ENCODE data around the gene GALNT4.

The GALNT4 gene

DNA sequence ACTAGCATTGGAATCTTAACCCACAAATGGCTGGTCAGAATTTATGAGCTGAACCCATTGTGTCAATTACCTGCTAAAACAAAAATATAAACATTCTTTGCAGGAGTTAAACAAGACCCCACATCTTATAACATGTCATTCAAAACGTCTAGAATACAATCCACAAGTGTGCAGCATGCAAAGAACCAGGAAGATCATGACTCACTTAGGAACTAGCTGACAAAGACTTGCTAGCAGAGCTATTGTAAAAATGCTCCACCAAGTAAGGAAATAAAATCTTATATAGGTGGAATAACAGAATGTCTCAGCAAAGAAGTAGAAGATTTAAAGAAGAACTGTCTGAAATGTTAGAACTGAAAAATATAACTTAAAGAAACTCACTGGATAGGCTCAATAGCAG is 27.8 kb upstream of the GALNT4 start:
- Histone ChIP-seq H3F3A (ENCODE audit: insufficient read depth) (no peaks in the 10 kb centered on the region), H3K4me2 (ENCODE audit: low read depth, low read length, poor library complexity, severe bottlenecking) (no peak overlapping the region), H3K9ac (ENCODE audit: low read length) (no peak overlapping the region), H2AFZ (ENCODE audit: low read depth, low read length, severe bottlenecking) (no peak overlapping the region), H3K27ac (ENCODE audit: low read depth, low read length) (no peak overlapping the region), H3K9me3 (ENCODE audit: insufficient read depth, low read length) (no peaks in the 10 kb centered on the region), H3K79me2 (ENCODE audit: insufficient read depth, low read length) (no peaks in the 10 kb centered on the region), H3K36me3 (ENCODE audit: low read length) (no peaks in the 10 kb centered on the region), H4K20me1 (ENCODE audit: low read depth, low read length) (no peaks in the 10 kb centered on the region), H3K9me2 (replicated peaks; ENCODE audit: insufficient read depth, low read length) (no peaks in the 10 kb centered on the region), H3K4me3 (ENCODE audit: insufficient read depth, low read length, poor library complexity, severe bottlenecking) (no peak overlapping the region), H3K27me3 (ENCODE audit: low read length) (no peaks in the 10 kb centered on the region)
- TF ChIP-seq, protein P1, sequence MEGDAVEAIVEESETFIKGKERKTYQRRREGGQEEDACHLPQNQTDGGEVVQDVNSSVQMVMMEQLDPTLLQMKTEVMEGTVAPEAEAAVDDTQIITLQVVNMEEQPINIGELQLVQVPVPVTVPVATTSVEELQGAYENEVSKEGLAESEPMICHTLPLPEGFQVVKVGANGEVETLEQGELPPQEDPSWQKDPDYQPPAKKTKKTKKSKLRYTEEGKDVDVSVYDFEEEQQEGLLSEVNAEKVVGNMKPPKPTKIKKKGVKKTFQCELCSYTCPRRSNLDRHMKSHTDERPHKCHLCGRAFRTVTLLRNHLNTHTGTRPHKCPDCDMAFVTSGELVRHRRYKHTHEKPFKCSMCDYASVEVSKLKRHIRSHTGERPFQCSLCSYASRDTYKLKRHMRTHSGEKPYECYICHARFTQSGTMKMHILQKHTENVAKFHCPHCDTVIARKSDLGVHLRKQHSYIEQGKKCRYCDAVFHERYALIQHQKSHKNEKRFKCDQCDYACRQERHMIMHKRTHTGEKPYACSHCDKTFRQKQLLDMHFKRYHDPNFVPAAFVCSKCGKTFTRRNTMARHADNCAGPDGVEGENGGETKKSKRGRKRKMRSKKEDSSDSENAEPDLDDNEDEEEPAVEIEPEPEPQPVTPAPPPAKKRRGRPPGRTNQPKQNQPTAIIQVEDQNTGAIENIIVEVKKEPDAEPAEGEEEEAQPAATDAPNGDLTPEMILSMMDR (IDR thresholded peaks at IDR 0.05; ENCODE audit: insufficient read depth, low read length, poor library complexity, severe bottlenecking), result no peak
- no peak for TF ChIP-seq EZH2phosphoT487 (conservative IDR thresholded peaks at IDR 0.05; ENCODE audit: low read length)

DNA sequence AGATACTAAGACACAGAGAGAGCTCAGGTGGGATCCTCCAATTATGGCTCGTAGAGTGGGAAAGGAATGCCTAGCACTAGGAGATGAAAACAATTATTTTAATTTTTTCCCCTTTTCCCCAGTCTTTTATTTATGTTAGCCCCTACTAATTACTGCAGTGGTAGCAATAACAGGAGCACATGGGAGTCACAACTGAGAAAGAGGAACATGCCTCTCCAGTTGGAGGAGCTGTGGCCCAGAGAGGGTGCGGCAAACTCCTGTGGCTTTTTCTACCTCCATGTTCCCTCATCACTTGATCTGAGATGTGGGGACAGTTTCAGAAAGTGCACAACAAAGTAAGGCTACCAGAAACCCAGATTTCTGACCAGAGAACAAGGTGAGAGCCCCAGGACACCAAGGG is 27.2 kb upstream of the GALNT4 start:
- Histone ChIP-seq H3K9ac (ENCODE audit: low read length) (no peak overlapping the region), H3K79me2 (ENCODE audit: insufficient read depth, low read length) (no peaks in the 10 kb centered on the region), H3F3A (ENCODE audit: insufficient read depth) (no peaks in the 10 kb centered on the region), H3K27me3 (ENCODE audit: low read length) (no peaks in the 10 kb centered on the region), H3K9me3 (ENCODE audit: insufficient read depth, low read length) (no peaks in the 10 kb centered on the region), H3K9me2 (replicated peaks; ENCODE audit: insufficient read depth, low read length) (no peaks in the 10 kb centered on the region), H3K4me2 (ENCODE audit: low read depth, low read length, poor library complexity, severe bottlenecking) (no peak overlapping the region), H3K36me3 (ENCODE audit: low read length) (no peaks in the 10 kb centered on the region), H3K4me3 (ENCODE audit: insufficient read depth, low read length, poor library complexity, severe bottlenecking) (no peak overlapping the region), H4K20me1 (ENCODE audit: low read depth, low read length) (no peaks in the 10 kb centered on the region), H2AFZ (ENCODE audit: low read depth, low read length, severe bottlenecking) (no peak overlapping the region), H3K27ac (ENCODE audit: low read depth, low read length) (no peak overlapping the region)
- TF ChIP-seq, protein P1 (IDR thresholded peaks at IDR 0.05; ENCODE audit: insufficient read depth, low read length, poor library complexity, severe bottlenecking), result no peak
- no peak for TF ChIP-seq EZH2phosphoT487 (conservative IDR thresholded peaks at IDR 0.05; ENCODE audit: low read length)

DNA sequence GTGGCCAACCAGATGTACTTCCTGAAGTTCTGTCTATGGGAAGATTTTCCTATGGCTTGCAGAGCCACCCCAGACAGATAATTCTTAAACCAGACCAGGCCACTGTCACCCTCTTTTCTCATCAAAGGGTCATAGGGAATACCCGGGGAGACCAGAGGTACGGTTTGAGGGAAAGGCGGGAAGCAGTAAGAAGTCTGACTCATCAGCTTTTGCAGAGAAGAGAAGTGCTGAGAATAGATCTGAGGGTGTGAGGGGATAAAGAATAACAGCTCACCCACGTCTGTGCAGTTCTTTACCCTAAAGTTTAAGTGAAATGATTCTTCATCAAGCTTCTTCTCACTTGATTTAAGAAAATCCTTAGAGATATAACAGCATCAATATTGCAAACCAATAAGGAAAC is 22.5 kb upstream of the GALNT4 start:
- Histone ChIP-seq H3K9me3 (ENCODE audit: insufficient read depth, low read length) (no peaks in the 10 kb centered on the region), H3K27ac (ENCODE audit: low read depth, low read length) (no peak overlapping the region), H4K20me1 (ENCODE audit: low read depth, low read length) (no peaks in the 10 kb centered on the region), H3K4me3 (ENCODE audit: insufficient read depth, low read length, poor library complexity, severe bottlenecking) (no peak overlapping the region), H3K36me3 (ENCODE audit: low read length) (no peaks in the 10 kb centered on the region), H2AFZ (ENCODE audit: low read depth, low read length, severe bottlenecking) (no peak overlapping the region), H3K27me3 (ENCODE audit: low read length) (no peaks in the 10 kb centered on the region), H3F3A (ENCODE audit: insufficient read depth) (no peaks in the 10 kb centered on the region), H3K9ac (ENCODE audit: low read length) (no peak overlapping the region), H3K4me2 (ENCODE audit: low read depth, low read length, poor library complexity, severe bottlenecking) (no peak overlapping the region), H3K79me2 (ENCODE audit: insufficient read depth, low read length) (no peaks in the 10 kb centered on the region), H3K9me2 (replicated peaks; ENCODE audit: insufficient read depth, low read length) (no peaks in the 10 kb centered on the region)
- TF ChIP-seq EZH2phosphoT487 (conservative IDR thresholded peaks at IDR 0.05; ENCODE audit: low read length), result no peak
- TF ChIP-seq, protein P1 (IDR thresholded peaks at IDR 0.05; ENCODE audit: insufficient read depth, low read length, poor library complexity, severe bottlenecking), result no peak

Measured in SU-DHL-6 (cell line).